ENCODE measurements around the gene NUP93. TPM values are rescaled to one million over a fixed set of nuclear protein-coding genes. Genes with fewer than 3 reads are reported as not detected.
"Not testable (repeated sequence)": the region's sequence is repeated elsewhere in the genome, so short reads cannot be mapped to it uniquely, and the experiment has no call there.

The NUP93 gene
- total RNA-seq, 1 donor from 2014 or later, result 57.2 TPM

DNA sequence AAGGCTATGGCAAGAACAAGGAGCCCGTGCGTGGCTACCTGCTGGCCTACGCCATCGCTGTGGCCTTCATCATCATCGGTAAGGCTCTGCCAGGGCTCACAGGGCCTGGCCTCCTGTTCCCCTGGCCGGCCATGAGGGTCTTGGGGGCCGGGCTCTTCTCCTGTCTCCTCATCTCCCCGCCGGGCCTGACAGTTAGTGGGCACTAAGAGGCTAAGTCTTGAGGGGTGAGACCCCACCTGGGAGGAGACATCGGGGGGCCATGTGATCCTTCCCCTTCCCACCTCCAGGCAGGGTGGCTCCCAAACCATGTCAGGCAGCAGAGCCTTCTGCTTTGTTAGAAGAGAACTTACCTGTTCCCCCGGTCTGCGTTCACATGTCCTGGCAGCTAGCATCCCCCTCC, 150.2 kb downstream of the NUP93 start:
- ATAC-seq (no peak), DNase-seq (no peak)
- H3K27ac ChIP-seq, result no peak overlapping the region
- TF ChIP-seq, protein P1, sequence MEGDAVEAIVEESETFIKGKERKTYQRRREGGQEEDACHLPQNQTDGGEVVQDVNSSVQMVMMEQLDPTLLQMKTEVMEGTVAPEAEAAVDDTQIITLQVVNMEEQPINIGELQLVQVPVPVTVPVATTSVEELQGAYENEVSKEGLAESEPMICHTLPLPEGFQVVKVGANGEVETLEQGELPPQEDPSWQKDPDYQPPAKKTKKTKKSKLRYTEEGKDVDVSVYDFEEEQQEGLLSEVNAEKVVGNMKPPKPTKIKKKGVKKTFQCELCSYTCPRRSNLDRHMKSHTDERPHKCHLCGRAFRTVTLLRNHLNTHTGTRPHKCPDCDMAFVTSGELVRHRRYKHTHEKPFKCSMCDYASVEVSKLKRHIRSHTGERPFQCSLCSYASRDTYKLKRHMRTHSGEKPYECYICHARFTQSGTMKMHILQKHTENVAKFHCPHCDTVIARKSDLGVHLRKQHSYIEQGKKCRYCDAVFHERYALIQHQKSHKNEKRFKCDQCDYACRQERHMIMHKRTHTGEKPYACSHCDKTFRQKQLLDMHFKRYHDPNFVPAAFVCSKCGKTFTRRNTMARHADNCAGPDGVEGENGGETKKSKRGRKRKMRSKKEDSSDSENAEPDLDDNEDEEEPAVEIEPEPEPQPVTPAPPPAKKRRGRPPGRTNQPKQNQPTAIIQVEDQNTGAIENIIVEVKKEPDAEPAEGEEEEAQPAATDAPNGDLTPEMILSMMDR (IDR thresholded peaks at IDR 0.05), result no peak
- no peaks in the 10 kb centered on the region for H3K36me3 ChIP-seq
- H3K27me3 ChIP-seq, result no peaks in the 10 kb centered on the region
- intact Hi-C loops (cut with DNase I), result no loop called here
- H3K4me1 ChIP-seq, result no peaks in the 10 kb centered on the region
- no peaks in the 10 kb centered on the region for H3K9me3 ChIP-seq
- H3K4me3 ChIP-seq, result no peak overlapping the region

DNA sequence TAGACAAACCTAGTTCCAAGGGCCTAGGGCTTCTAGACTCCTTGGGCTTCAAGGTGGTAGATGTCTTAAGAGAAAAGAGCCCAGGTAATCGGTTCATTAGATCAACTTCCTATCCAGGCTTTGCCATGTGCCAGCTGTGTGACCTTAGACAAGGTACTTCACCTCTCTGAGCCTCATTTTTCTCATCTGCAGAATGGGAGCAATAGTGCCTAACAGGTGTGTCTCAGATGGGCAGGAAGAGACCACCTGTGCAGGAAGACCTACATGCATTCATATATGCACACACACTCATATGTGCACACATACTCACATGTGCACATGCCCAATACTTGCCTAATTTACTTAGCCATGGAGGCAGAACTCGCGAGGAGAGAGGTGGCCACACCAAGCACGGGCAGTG, 150.8 kb downstream of the NUP93 start:
- no peak for ATAC-seq
- H3K4me3 ChIP-seq, result no peak overlapping the region
- intact Hi-C loops (cut with DNase I), result no loop called here

GRCh38 chr16:56882077-56882800, 152.3 kb downstream of the NUP93 start:
- Histone ChIP-seq H3K9me3 (no peaks in the 10 kb centered on the region), H3K36me3 (no peaks in the 10 kb centered on the region), H3K4me3 (no peak overlapping the region), H3K27ac (no peak overlapping the region), H3K4me1 (no peaks in the 10 kb centered on the region), H3K27me3 (no peaks in the 10 kb centered on the region)
- TF ChIP-seq, protein P1 (IDR thresholded peaks at IDR 0.05), result no peak
- intact Hi-C loops (cut with DNase I), result no loop called here
- ATAC-seq, result no peak
- no peak for DNase-seq

More for the DNA sequence above, 150.8 kb downstream of the NUP93 start:
- Histone ChIP-seq H3K27me3 (no peaks in the 10 kb centered on the region), H3K4me1 (no peaks in the 10 kb centered on the region), H3K36me3 (no peaks in the 10 kb centered on the region), H3K9me3 (no peaks in the 10 kb centered on the region), H3K27ac (no peak overlapping the region)
- TF ChIP-seq, protein P1 (IDR thresholded peaks at IDR 0.05), result no peak
- no peak for DNase-seq

DNA sequence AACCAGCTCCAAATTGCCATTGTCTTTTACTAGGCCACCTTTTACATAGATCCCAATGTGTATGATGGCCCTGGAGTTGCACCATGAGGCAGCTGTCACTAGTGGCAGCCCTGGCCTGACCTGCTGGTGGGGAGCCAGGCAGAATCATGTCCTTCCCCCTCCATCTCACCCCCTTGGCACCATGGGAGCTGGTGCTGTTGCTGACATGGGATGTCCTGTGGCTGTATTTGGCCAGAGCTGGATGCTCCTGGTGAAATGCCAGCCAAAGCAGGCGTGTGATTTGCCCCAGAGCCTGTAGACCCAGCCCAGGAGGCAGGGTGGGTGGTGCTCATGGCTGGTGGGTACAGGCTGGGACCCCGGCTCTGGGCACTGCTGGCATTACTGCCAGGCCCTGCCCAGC, 153.7 kb downstream of the NUP93 start:
- Histone ChIP-seq H3K27ac (no peak overlapping the region), H3K9me3 (no peaks in the 10 kb centered on the region), H3K36me3 (no peaks in the 10 kb centered on the region), H3K27me3 (no peaks in the 10 kb centered on the region), H3K4me3 (no peak overlapping the region), H3K4me1 (no peaks in the 10 kb centered on the region)
- DNase-seq (no peak), ATAC-seq (no peak)
- TF ChIP-seq, protein P1 (IDR thresholded peaks at IDR 0.05), result no peak
- intact Hi-C loops (cut with DNase I), result no loop called here

GRCh38 chr16:56884026-56884582, 154.2 kb downstream of the NUP93 start:
- DNase-seq (no peak), ATAC-seq (no peak)
- H3K4me1 ChIP-seq, result no peaks in the 10 kb centered on the region
- H3K4me3 ChIP-seq, result no peak overlapping the region
- no peaks in the 10 kb centered on the region for H3K36me3 ChIP-seq
- no peak overlapping the region for H3K27ac ChIP-seq
- no peaks in the 10 kb centered on the region for H3K9me3 ChIP-seq
- TF ChIP-seq, protein P1 (IDR thresholded peaks at IDR 0.05), result no peak
- intact Hi-C loops (cut with DNase I), result no loop called here
- H3K27me3 ChIP-seq, result no peaks in the 10 kb centered on the region

GRCh38 chr16:56884929-56885328, 155.0 kb downstream of the NUP93 start:
- ATAC-seq; H3K36me3 ChIP-seq; H3K4me1 ChIP-seq; H3K4me3 ChIP-seq; H3K27ac ChIP-seq; DNase-seq; intact Hi-C loops (cut with DNase I); H3K27me3 ChIP-seq; H3K9me3 ChIP-seq: not testable (repeated sequence)

Data from upper lobe of right lung (tissue), 1 donor.